ENCODE results near the gene SUSD5.
A peak's percentile ranks its signal among the peaks of the same experiment; 100 is the strongest.

SUSD5 gene

DNA sequence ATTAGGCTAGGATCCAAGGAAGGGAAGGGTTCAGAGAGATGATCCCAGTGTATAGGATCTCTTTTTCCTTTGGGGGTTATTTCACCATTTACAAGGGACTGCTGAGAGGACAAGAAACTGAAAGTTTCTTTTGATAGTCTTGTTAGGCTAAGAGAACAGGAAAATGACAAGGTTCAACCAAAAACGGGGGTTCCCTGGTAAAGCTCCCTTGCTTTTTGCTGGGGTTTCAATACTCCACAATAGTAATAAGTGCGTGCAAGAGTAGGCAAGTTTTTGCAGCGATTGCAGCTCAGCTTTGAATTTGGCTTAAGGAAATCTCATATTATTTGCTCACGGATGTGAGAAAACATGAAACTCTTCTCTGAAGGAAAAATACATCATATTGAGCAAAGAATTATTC, 18.8 kb upstream of the SUSD5 start:
- DNase-seq, result no peak
- 100% methylated on average over 3 of the region's 4 CpGs for WGBS (ENCODE audit: insufficient coverage)
- H3K27ac ChIP-seq (ENCODE audit: insufficient read depth in 1 of 2, low read depth in 1 of 2, low read length in 2 of 2, poor library complexity in 1 of 2, severe bottlenecking in 2 of 2), result no peak overlapping the region
- H3K36me3 ChIP-seq (ENCODE audit: control insufficient read depth in 4 of 4, insufficient read depth in 4 of 4, low read length in 3 of 4), result no peaks in the 10 kb centered on the region
- no peak overlapping the region for H3K4me3 ChIP-seq (ENCODE audit: control insufficient read depth in 1 of 7, extremely low read depth in 1 of 7, insufficient read depth in 4 of 7, low read depth in 2 of 7, low read length in 6 of 7)
- CTCF ChIA-PET, result no interaction called here
- H3K4me1 ChIP-seq (ENCODE audit: control extremely low read depth in 1 of 4, control insufficient read depth in 4 of 4, insufficient read depth in 4 of 4, low read length in 3 of 4), result no peaks in the 10 kb centered on the region
- POLR2A ChIA-PET, result no interaction called here
- H3K27me3 ChIP-seq (replicated peaks in 2 of 5; ENCODE audit: control insufficient read depth in 4 of 5, insufficient read depth in 5 of 5, low read length in 4 of 5), result no peaks in the 10 kb centered on the region
- peaks cover 0 to 4% (median 0%) of the 10 kb centered on the region in 5 experiments for H3K9me3 ChIP-seq (ENCODE audit: control extremely low read depth in 1 of 5, control insufficient read depth in 4 of 5, insufficient read depth in 2 of 5, low read depth in 1 of 5, low read length in 4 of 5)

DNA sequence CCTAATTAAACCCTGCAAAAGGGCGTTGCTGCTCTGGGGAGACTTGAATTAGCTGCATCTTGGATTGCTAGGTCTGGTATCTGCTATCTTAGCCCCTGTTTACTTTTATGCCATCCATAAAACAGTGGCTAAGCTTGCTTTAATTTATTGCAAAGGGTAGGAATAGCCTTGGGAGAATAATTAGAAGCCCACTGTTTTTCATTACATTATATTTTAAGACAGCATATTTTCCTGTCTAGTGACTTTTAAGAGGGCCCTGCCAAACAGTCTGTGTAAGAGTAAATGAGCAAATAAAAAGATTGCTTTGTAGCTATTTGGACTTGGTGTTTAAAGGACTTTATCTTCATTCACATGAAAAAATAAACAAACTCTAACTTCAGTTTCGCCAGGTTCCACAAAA, 17.4 kb upstream of the SUSD5 start:
- no peak overlapping the region for H3K27ac ChIP-seq (ENCODE audit: insufficient read depth in 1 of 2, low read depth in 1 of 2, low read length in 2 of 2, poor library complexity in 1 of 2, severe bottlenecking in 2 of 2)
- H3K4me1 ChIP-seq (ENCODE audit: control extremely low read depth in 1 of 4, control insufficient read depth in 4 of 4, insufficient read depth in 4 of 4, low read length in 3 of 4), result no peaks in the 10 kb centered on the region
- no peak overlapping the region for H3K4me3 ChIP-seq (ENCODE audit: control insufficient read depth in 1 of 7, extremely low read depth in 1 of 7, insufficient read depth in 4 of 7, low read depth in 2 of 7, low read length in 6 of 7)
- POLR2A ChIA-PET, result no interaction called here
- H3K36me3 ChIP-seq (ENCODE audit: control insufficient read depth in 4 of 4, insufficient read depth in 4 of 4, low read length in 3 of 4), result no peaks in the 10 kb centered on the region
- DNase-seq, result no peak
- H3K9me3 ChIP-seq (ENCODE audit: control extremely low read depth in 1 of 5, control insufficient read depth in 4 of 5, insufficient read depth in 2 of 5, low read depth in 1 of 5, low read length in 4 of 5), result peaks cover 0 to 4% (median 0%) of the 10 kb centered on the region in 5 experiments
- H3K27me3 ChIP-seq (replicated peaks in 2 of 5; ENCODE audit: control insufficient read depth in 4 of 5, insufficient read depth in 5 of 5, low read length in 4 of 5), result no peaks in the 10 kb centered on the region
- CTCF ChIA-PET, result no interaction called here
- WGBS (ENCODE audit: insufficient coverage), result 100% methylated on average over 1 of the region's 2 CpGs

DNA sequence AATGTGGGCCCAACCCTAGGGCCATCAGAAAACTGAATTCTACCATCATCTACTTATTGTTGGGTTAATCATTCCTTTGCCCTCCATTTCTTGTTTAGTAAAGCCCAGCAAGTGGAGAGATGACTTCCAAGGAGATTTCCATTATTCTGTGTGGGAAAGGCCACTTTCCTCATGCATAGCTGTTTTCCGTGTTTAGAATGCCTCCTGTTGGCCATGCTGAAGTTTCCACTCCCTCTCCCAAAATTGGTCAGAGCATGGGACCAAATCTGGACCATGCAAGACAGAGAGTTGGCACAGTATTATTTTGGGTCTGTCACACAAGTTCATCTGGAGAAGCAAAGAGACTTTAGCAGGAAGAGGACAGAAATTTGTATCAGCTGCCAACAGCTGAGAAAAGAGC, 15.3 kb upstream of the SUSD5 start:
- no peak for DNase-seq
- Histone ChIP-seq H3K4me3 (ENCODE audit: control insufficient read depth in 1 of 7, extremely low read depth in 1 of 7, insufficient read depth in 4 of 7, low read depth in 2 of 7, low read length in 6 of 7) (no peak overlapping the region), H3K27ac (ENCODE audit: insufficient read depth in 1 of 2, low read depth in 1 of 2, low read length in 2 of 2, poor library complexity in 1 of 2, severe bottlenecking in 2 of 2) (no peak overlapping the region), H3K9me3 (ENCODE audit: control extremely low read depth in 1 of 5, control insufficient read depth in 4 of 5, insufficient read depth in 2 of 5, low read depth in 1 of 5, low read length in 4 of 5) (peaks cover 0 to 2% (median 0%) of the 10 kb centered on the region in 5 experiments), H3K27me3 (replicated peaks in 2 of 5; ENCODE audit: control insufficient read depth in 4 of 5, insufficient read depth in 5 of 5, low read length in 4 of 5) (no peaks in the 10 kb centered on the region), H3K4me1 (ENCODE audit: control extremely low read depth in 1 of 4, control insufficient read depth in 4 of 4, insufficient read depth in 4 of 4, low read length in 3 of 4) (no peaks in the 10 kb centered on the region), H3K36me3 (ENCODE audit: control insufficient read depth in 4 of 4, insufficient read depth in 4 of 4, low read length in 3 of 4) (no peaks in the 10 kb centered on the region)
- ChIA-PET POLR2A (no interaction called here), CTCF (no interaction called here)
- WGBS (ENCODE audit: insufficient coverage), result 88% methylated on average over 1 of the region's 1 CpG

DNA sequence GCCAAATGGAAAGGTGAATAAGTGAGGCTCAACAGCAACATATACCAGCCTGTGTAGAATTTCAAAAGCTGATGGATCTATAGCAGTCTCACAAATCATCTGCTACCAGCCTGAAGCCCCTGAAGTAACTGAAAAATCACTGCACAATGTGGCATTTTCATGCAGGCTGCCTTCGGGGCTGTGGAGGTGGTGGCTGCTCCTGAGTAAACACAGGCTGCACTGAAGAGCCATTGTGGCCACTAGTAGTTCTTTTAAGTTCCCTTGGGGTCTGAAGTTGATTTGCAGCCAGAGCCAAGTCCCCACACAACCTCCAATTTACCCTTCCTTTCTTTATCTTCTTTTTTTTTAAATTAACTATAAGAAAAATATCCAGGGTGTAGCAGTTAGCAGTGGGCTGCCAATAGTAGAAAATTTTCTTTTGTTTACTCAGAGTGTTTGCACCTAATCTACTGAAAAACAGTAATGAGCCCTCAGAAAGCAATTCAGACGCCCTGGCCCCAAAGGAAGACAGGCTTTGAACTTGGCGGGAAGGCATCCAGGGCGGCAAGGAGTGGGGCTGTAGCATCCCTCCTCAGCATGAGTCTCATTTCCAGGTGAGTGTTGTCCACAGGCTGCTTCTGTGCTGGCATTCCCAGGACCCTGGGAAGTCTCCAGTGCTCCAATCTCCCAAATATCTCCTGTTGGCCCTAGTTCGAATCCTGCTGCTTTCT, 13.3 kb upstream of the SUSD5 start:
- POLR2A ChIA-PET, result no interaction called here
- no peak for DNase-seq
- H3K4me3 ChIP-seq (ENCODE audit: control insufficient read depth in 1 of 7, extremely low read depth in 1 of 7, insufficient read depth in 4 of 7, low read depth in 2 of 7, low read length in 6 of 7), result no peak overlapping the region
- H3K9me3 ChIP-seq (ENCODE audit: control extremely low read depth in 1 of 5, control insufficient read depth in 4 of 5, insufficient read depth in 2 of 5, low read depth in 1 of 5, low read length in 4 of 5), result no peaks in the 10 kb centered on the region
- WGBS (ENCODE audit: insufficient coverage), result 68% methylated on average over 5 of the region's 5 CpGs
- CTCF ChIA-PET, result no interaction called here
- no peaks in the 10 kb centered on the region for H3K36me3 ChIP-seq (ENCODE audit: control insufficient read depth in 4 of 4, insufficient read depth in 4 of 4, low read length in 3 of 4)
- no peak overlapping the region for H3K27ac ChIP-seq (ENCODE audit: insufficient read depth in 1 of 2, low read depth in 1 of 2, low read length in 2 of 2, poor library complexity in 1 of 2, severe bottlenecking in 2 of 2)
- H3K4me1 ChIP-seq (ENCODE audit: control extremely low read depth in 1 of 4, control insufficient read depth in 4 of 4, insufficient read depth in 4 of 4, low read length in 3 of 4), result no peaks in the 10 kb centered on the region
- no peaks in the 10 kb centered on the region for H3K27me3 ChIP-seq (replicated peaks in 2 of 5; ENCODE audit: control insufficient read depth in 4 of 5, insufficient read depth in 5 of 5, low read length in 4 of 5)

DNA sequence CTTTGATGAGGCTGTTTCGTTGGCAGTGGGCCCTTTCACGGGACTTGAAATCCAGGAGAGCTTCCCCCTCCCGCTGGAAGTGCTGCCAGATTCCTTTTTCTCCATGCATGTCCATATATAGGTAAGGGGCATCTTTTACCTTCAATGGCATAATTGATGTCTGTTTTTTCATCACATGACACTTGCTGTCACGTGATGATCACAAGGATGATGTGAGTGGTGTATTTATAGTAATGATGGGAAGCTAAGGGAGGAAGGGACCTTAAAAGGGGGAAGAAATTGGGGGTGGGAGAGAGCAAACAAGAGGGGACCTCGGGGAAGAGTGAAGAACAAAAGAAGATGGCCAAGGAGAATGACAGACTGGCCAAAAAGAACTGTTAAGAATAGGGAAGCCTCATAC, 11.3 kb upstream of the SUSD5 start:
- Histone ChIP-seq H3K4me3 (ENCODE audit: control insufficient read depth in 1 of 7, extremely low read depth in 1 of 7, insufficient read depth in 4 of 7, low read depth in 2 of 7, low read length in 6 of 7) (no peak overlapping the region), H3K36me3 (ENCODE audit: control insufficient read depth in 4 of 4, insufficient read depth in 4 of 4, low read length in 3 of 4) (no peaks in the 10 kb centered on the region), H3K27ac (ENCODE audit: insufficient read depth in 1 of 2, low read depth in 1 of 2, low read length in 2 of 2, poor library complexity in 1 of 2, severe bottlenecking in 2 of 2) (no peak overlapping the region), H3K9me3 (ENCODE audit: control extremely low read depth in 1 of 5, control insufficient read depth in 4 of 5, insufficient read depth in 2 of 5, low read depth in 1 of 5, low read length in 4 of 5) (peaks cover 0 to 2% (median 0%) of the 10 kb centered on the region in 5 experiments), H3K27me3 (replicated peaks in 2 of 5; ENCODE audit: control insufficient read depth in 4 of 5, insufficient read depth in 5 of 5, low read length in 4 of 5) (no peaks in the 10 kb centered on the region), H3K4me1 (ENCODE audit: control extremely low read depth in 1 of 4, control insufficient read depth in 4 of 4, insufficient read depth in 4 of 4, low read length in 3 of 4) (no peaks in the 10 kb centered on the region)
- DNase-seq, result no peak
- CTCF ChIA-PET, result interaction anchor here (1.9 kb wide), 1 partner anchor 143 kb away, joined by 5 read pairs; no protein-coding TSS in a partner anchor
- WGBS (ENCODE audit: insufficient coverage), result 90% methylated on average over 4 of the region's 5 CpGs
- POLR2A ChIA-PET, result no interaction called here

DNA sequence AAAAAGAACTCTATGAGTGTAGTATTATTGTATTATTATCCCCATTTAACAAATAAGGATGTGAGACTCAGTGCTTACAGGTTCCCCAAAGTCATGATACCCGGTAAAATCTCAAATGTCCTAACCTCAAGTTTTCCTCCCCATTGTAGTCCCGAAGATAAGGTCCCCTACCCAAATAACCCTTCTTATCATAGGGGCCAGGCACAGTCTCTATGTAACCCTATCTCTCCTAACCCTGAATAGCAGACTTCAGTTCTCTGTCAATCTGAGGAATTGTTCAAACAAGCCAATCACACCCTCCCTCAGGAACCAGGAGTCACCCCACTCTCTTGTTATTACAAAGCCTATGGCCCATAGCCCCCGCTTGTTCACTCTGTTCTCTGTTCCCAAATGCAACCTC, 10.5 kb upstream of the SUSD5 start:
- no peak overlapping the region for H3K4me3 ChIP-seq (ENCODE audit: control insufficient read depth in 1 of 7, extremely low read depth in 1 of 7, insufficient read depth in 4 of 7, low read depth in 2 of 7, low read length in 6 of 7)
- DNase-seq, result peak; percentile 22 to 70 (median 43)
- WGBS (ENCODE audit: insufficient coverage), result 85% methylated on average over 3 of the region's 3 CpGs
- peaks cover 0 to 4% (median 0%) of the 10 kb centered on the region in 5 experiments for H3K27me3 ChIP-seq (replicated peaks in 2 of 5; ENCODE audit: control insufficient read depth in 4 of 5, insufficient read depth in 5 of 5, low read length in 4 of 5)
- POLR2A ChIA-PET, result no interaction called here
- no peaks in the 10 kb centered on the region for H3K36me3 ChIP-seq (ENCODE audit: control insufficient read depth in 4 of 4, insufficient read depth in 4 of 4, low read length in 3 of 4)
- CTCF ChIA-PET, result no interaction called here
- peaks cover 0 to 2% (median 0%) of the 10 kb centered on the region in 5 experiments for H3K9me3 ChIP-seq (ENCODE audit: control extremely low read depth in 1 of 5, control insufficient read depth in 4 of 5, insufficient read depth in 2 of 5, low read depth in 1 of 5, low read length in 4 of 5)
- H3K27ac ChIP-seq (ENCODE audit: insufficient read depth in 1 of 2, low read depth in 1 of 2, low read length in 2 of 2, poor library complexity in 1 of 2, severe bottlenecking in 2 of 2), result no peak overlapping the region
- no peaks in the 10 kb centered on the region for H3K4me1 ChIP-seq (ENCODE audit: control extremely low read depth in 1 of 4, control insufficient read depth in 4 of 4, insufficient read depth in 4 of 4, low read length in 3 of 4)

DNA sequence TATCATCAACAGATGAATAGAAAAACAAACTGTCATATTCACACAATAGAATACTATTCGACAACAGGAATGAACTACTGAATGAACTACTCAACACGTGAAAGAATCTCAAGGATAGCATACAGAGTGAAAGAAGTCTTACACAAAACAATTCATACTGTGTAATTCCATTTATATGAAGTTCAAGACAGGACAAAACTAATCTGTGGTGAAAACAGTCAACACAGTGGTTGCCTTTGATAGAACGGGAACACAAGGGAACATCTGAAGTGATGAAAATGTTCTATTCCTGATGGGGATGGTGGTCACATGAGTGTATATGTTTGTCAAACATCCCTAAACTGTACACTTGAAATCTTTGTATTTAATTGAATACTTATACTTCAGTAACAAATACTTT, 2.6 kb upstream of the SUSD5 start:
- ChIA-PET CTCF (no interaction called here), POLR2A (no interaction called here)
- DNase-seq, result no peak
- WGBS (ENCODE audit: insufficient coverage), result no CpG with 5 or more reads among the region's 3 CpGs
- H3K9me3 ChIP-seq (ENCODE audit: control extremely low read depth in 1 of 5, control insufficient read depth in 4 of 5, insufficient read depth in 2 of 5, low read depth in 1 of 5, low read length in 4 of 5), result no peaks in the 10 kb centered on the region
- H3K4me1 ChIP-seq (ENCODE audit: control extremely low read depth in 1 of 4, control insufficient read depth in 4 of 4, insufficient read depth in 4 of 4, low read length in 3 of 4), result peaks cover 0 to 16% (median 11%) of the 10 kb centered on the region in 4 experiments
- peaks cover 12 to 49% (median 23%) of the 10 kb centered on the region in 5 experiments for H3K27me3 ChIP-seq (replicated peaks in 2 of 5; ENCODE audit: control insufficient read depth in 4 of 5, insufficient read depth in 5 of 5, low read length in 4 of 5)
- H3K4me3 ChIP-seq (ENCODE audit: control insufficient read depth in 1 of 7, extremely low read depth in 1 of 7, insufficient read depth in 4 of 7, low read depth in 2 of 7, low read length in 6 of 7), result no peak overlapping the region
- no peak overlapping the region for H3K27ac ChIP-seq (ENCODE audit: insufficient read depth in 1 of 2, low read depth in 1 of 2, low read length in 2 of 2, poor library complexity in 1 of 2, severe bottlenecking in 2 of 2)
- H3K36me3 ChIP-seq (ENCODE audit: control insufficient read depth in 4 of 4, insufficient read depth in 4 of 4, low read length in 3 of 4), result no peaks in the 10 kb centered on the region
